ENCODE data around the gene NPY4R.
"Not testable (repeated sequence)": the region's sequence is repeated elsewhere in the genome, so short reads cannot be mapped to it uniquely, and the experiment has no call there.

Gene NPY4R, protein sequence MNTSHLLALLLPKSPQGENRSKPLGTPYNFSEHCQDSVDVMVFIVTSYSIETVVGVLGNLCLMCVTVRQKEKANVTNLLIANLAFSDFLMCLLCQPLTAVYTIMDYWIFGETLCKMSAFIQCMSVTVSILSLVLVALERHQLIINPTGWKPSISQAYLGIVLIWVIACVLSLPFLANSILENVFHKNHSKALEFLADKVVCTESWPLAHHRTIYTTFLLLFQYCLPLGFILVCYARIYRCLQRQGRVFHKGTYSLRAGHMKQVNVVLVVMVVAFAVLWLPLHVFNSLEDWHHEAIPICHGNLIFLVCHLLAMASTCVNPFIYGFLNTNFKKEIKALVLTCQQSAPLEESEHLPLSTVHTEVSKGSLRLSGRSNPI

GRCh38 chr10:46465765-46466164 is at the start of gene NPY4R:
TSS of gene NPY4R (minus strand) at chr10:46465958. CDS start at chr10:46462635, 3,323 bp downstream.
- not testable (repeated sequence) for DNase-seq

DNA sequence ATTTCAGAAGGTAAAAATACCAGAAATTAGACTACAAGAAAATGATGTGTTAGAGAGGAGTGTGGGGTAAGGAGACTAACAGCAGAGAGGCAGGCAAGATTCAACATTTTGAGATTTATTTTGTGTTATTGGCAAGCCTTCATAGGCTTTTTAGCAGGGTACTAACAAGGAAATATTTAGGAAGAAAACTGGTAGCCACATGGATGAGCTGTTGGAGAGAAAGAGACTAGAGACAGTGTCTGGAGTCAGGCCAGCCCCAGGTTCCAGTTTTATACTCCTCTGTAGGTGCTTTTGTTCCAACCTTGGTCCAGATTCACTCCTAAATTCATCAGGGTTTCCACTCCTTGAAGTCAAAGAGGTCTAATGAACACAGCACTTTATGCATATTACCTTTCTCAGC is 49.6 kb upstream of the NPY4R start:
- DNase-seq: no peak

- DNase-seq: no peak
Measured at GRCh38 chr10:46514899-46515298, 49.1 kb upstream of the NPY4R start.

DNA sequence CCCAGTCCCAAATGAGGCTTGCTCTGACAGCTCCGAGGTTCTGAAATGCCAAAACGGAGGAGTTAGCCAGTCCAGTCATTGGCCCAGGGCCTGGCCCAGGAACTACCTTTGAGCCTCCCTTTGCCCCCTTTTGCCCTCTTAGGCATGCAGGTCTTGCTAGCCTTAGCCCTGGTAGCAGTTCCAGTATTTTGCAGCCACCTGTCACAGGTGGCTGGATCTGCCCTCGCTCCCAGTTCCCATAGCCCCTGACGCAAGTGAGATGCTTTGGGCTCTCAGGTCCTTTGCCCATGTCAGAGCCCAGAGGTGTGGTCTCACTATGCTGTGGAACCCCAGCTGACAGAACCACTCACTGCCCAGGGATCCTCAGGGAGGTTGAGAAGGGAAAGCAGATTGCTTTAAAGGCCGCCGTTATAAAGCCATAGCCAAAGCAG is 48.7 kb upstream of the NPY4R start:
- no peak for DNase-seq

GRCh38 chr10:46513333-46513732 is 47.6 kb upstream of the NPY4R start:
- not testable (repeated sequence) for DNase-seq

DNA sequence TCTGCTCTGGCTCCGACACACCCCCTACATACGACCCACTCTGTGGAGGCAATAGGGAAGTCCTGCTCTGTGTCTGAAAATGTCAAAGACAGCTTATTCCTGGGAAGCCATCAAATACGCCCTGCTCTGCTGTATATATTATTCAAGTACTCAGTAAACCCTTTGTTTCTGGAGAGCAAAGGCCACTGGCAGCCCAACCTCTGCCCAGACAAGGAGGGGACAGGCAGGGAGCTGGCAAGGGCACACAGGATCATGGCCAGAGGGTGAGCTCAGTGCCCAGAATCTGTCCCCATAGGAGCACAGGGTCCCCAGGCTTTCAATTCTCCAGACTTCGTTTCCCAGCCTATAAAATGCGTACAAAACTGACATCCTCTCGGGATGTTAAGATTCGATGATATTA is 47.0 kb upstream of the NPY4R start:
- DNase-seq: not testable (repeated sequence)

DNA sequence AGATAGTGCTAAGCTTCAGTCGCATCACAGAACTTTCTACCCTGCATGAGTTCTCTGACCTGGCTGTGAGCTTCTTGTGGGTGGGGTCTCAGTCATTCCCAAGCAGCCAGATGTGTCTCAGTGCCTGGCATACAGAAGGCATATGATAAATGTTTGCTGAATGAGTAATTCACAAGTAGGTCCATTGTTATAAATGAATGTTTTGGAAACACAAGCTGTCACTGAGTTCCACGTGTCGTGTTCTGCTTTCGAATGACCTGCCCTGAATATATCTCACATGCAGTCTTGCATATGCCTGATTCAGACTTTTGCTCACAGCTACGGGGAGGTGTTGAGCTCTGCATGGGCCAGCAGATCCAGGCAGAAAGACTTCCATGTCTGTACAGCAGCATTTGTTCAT is 46.2 kb upstream of the NPY4R start:
- DNase-seq: not testable (repeated sequence)

GRCh38 chr10:46499990-46500389 is 34.2 kb upstream of the NPY4R start:
- DNase-seq: not testable (repeated sequence)

DNA sequence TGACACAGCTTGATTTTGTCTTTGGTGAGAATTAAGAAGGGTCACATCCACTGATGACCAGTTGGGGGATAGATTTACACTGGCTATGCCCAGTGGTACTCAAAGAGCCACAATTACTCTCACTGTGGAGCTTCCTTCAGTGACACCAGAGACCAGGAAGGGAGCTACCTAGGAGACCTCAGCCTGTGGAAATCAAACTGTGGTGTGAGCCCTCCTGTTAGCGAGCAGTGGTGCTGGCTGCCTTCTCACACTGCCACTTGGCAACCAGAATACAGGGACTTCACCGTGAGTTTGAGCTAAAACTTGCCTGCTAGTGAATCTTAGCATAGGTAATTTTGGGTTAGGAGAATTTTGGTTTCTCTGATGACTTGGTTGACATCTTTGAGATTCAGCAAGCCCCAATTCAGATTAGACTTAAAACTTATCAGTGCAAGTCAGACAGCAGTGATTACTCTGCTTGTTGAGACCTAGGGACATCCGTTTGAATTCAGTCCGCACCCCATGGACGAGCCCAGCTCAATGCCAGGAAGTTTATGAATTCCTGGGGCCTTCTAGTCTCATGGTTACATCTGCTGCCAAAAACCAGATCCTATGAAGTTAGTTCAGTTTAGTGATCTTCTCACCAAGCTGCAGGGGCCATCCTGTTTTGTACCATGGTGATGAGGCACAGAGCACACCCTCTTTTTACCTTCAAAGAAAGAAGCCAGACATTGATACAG is 33.4 kb upstream of the NPY4R start:
- DNase-seq: not testable (repeated sequence)

- DNase-seq: not testable (repeated sequence)
Measured at GRCh38 chr10:46497878-46498277, 32.1 kb upstream of the NPY4R start.

DNA sequence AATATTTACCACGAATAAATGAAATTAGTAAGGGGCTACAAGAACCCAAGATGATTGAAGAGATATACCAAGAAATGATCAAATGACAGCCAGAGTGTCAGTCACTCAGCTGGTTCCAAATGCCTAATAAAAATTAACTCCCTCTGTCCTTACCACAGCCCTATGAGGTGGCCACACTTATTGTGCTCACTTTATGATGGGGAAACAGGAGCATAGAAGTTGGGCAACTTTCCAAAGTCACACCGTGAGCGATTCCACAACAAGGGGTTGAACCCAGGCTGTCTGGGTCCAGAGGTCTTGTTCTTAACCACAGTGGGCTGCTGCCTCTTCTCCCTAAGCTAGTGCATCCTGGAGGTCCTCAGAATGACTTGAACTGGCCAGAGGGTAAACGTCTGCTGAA is 31.6 kb upstream of the NPY4R start:
- DNase-seq: not testable (repeated sequence)

DNA sequence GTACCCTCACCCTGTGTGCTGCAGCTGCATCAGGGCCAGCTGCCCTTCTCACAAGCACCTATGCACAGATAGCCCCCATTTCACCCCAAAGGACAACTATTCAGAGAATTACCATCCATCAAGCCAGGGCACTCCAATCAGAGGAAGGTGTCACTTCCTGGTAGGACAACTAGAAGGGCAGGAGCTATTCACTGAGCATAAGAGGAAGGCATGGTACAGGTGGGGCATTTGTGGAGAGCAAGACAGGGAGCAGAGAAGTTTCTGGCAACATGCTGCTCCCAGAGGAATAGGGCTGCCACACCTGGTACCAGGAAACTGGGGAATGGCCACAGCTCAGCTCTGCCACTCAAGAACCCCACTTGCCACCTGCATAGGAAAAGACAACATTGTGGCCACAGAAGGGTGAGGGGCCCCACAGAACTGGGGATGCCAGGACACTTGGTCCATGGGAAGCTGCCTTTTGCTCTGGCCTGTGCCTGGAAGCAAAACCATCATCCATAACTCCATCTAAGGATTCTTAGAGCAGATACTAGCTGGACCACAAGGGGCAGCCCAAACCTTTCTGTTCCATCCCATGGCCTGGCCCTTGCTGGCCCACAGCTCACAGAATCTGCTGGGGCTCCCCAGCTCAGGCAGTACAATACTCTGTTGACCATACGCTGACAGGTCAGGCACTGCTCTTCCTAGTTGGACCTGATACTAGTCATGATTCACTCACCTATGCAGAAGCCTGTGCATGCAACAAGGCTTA is 25.8 kb upstream of the NPY4R start:
- DNase-seq: not testable (repeated sequence)

DNA sequence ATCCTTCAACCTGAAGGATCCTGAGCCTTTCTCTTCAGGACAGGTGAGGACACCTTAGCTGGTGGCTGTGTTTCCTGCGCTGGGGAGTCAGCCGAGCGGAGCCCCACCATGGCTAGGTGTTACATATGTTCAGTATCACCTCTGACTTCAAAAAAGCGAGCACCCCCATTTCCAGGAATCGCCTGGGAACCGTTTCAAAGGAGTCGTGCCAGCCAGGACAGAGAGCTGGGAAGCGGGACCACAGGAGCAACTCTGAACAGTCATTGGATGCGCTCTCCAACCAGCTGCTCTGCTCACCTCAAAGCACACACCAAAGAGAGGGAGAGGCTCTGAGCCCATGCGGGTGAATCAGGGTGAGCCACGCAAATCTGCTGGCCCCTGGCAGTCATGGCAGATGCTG is 24.5 kb upstream of the NPY4R start:
- not testable (repeated sequence) for DNase-seq

- not testable (repeated sequence) for DNase-seq
Measured at GRCh38 chr10:46486459-46486858, 20.7 kb upstream of the NPY4R start.

- DNase-seq: not testable (repeated sequence)
Measured at GRCh38 chr10:46474746-46475320, 9.1 kb upstream of the NPY4R start.

- DNase-seq: not testable (repeated sequence)
Measured at GRCh38 chr10:46473758-46474157, 8.0 kb upstream of the NPY4R start.

DNA sequence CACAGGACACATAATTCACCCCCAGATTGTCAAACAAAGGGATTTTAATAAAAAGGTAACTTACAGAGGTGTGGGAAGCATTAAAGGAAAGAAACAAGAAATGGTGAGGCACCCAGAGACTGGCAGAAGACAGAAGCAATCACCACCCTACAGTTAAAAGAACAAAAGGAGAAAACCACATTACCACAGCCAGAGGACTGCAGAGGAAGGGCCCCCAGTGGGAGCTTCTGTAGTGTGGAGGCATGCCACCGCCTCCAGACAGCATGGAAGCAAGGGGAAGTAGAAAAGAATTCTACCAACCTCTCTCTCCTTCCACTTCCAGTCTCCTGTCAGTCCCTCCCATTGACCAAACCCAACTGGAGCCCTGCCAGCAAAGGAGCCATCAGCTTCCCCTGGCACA is 4.4 kb upstream of the NPY4R start:
- DNase-seq: not testable (repeated sequence)

GRCh38 chr10:46468119-46468809 is 2.5 kb upstream of the NPY4R start:
- DNase-seq: not testable (repeated sequence)

DNA sequence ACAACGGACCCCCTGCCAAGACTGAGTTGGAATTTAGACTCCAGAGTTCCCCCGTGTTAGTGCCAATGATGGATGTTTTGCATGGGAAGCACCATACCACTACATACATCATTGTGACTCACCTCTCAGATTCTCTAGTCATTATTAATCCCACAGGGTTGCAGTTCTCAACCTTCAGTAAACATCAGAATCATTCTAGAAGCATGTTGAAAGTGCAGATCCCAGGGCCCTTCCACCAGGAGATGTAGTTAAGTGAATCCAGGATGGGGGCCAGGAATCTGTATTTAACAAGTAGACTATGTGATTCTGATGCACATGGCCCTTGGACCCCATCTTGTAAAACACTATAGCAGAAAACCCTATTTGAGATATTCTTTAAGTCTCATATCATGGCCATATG is 2.1 kb downstream of the NPY4R start:
- DNase-seq: not testable (repeated sequence)

DNA sequence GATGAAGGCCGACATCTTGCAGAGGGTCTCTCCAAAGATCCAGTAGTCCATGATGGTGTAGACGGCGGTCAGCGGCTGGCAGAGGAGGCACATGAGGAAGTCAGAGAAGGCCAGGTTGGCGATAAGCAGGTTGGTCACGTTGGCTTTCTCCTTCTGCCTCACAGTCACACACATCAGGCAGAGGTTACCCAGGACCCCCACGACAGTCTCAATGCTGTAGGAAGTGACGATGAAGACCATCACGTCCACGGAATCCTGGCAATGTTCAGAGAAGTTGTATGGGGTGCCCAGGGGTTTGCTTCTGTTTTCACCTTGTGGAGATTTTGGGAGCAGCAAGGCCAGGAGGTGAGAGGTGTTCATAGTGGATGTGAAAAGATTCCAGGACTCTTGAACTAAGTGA is 3.5 kb downstream of the NPY4R start:
- DNase-seq: not testable (repeated sequence)

DNA sequence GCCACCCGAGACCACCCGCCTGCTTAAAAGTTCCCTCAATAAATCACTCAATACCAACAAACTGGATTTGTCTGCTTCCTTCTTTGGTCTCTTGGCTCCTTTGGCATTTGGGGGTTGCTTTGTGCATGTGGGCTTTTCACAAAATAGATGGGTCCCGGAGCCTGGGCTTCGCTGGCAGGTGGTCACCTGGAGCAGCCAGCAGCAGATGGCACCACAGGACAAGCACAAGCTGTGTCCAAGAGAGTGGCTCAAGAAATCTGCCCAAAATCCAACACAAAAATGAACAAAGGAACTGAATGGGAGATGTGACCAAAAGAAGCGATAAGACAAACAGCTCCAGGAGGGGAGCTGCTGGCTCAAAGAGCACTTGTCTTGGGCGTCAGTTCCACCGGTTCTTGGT is 6.2 kb downstream of the NPY4R start:
- DNase-seq: not testable (repeated sequence)

GRCh38 chr10:46457071-46457470 is 8.7 kb downstream of the NPY4R start:
- DNase-seq: not testable (repeated sequence)
